ENCODE measurements around the gene P3H2.
A peak's percentile ranks its signal among the peaks of the same experiment; 100 is the strongest.

P3H2 gene

DNA sequence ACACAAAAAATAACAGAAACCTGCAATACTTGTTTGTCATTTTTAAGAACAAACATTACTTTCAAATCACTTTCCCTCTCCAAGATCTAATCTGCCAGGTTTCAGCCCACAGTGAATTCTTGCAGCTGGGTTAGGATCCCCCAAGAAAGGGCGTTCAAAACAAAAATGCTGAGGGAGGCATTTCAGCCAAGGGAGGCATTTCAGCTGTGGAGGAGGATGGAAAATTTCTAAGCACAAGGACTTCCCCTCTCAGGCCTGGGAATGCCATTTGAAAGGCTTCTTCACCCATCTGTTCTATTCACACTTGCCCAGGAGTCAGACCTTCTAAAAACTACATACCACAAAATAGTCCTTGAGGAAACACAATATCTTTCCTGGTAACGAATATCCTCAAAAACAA is 69.1 kb downstream of the P3H2 start:
- DNase-seq: no peak

- DNase-seq: no peak
These were observed 71.7 kb downstream of the P3H2 start for GRCh38 chr3:190048932-190049441.

DNA sequence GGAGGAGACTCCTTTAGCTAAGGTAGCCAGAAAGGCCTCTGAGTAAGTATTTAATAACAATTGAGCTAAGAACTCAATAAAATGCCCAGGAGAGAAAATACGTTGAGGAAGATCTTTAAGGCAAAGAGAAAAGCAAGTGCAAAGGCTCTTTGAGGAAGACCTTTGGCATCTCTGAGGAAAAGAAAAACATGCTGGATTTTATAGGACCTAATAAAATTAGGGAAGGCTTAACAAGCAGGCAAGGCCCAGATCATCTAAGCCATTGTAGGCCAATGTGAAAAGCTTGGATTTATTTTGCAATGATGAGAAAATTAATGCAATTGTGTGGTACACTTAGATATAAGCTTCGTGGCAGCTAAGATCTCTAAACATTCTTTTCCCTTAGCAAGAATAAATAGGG is 75.7 kb downstream of the P3H2 start:
- DNase-seq: no peak

DNA sequence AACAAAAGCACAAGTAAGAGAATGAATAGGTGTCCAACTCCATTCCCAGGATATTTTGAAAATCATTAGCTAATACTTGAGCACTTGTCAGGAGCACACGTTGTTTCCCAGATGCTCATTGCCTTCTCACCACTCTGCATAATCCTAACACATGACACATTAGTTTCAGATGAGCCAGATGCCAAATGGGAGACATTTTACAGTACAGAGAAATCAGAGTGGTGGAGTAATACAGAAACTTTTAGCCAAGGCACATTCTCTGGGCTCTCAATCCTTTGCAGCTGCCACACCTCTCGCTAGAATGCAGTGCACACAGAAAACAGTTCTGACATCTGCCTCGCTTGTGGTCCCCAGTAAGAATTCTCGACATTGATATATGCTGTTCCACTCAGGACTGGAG is 76.6 kb downstream of the P3H2 start:
- no peak for DNase-seq

DNA sequence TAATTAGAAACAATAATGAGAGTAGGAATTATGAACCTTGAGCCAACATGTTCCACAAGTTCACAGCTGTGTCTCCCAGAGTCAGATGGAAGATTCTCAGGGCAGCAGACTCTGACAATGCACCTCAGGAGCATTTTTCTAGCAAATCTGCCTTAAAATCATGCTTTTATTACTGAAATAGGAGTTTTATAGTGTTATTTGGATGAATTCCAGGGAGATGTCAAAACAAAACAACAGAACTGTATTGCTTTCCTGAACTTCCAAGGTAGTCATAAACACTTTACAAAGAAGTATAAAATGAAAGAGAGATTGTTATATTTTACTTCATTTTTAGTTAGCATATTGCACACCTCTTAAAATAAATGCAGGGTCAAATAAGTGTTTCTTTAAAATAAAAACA is 77.0 kb downstream of the P3H2 start:
- no peak for DNase-seq

DNA sequence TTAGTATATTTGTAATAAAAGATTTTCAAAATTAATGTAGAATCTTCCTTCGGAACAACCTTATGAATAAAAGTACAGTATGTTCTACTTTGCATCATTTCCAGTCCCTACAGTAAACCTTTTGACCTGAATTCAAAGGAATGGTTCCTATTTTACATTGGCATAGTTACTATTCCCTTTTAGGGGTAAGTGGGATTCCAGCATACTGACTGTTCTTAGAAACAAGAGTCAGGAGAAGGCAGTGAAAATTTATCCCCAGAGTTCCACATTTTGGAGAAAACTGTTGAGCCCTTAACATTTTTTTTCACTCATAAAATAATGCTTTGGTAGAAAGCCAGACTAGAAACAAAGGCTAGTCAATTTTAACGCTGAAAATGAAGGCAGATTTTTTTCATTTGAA is 78.1 kb downstream of the P3H2 start:
- DNase-seq: no peak

GRCh38 chr3:190041333-190042041 is 79.2 kb downstream of the P3H2 start:
- no peak for DNase-seq

DNA sequence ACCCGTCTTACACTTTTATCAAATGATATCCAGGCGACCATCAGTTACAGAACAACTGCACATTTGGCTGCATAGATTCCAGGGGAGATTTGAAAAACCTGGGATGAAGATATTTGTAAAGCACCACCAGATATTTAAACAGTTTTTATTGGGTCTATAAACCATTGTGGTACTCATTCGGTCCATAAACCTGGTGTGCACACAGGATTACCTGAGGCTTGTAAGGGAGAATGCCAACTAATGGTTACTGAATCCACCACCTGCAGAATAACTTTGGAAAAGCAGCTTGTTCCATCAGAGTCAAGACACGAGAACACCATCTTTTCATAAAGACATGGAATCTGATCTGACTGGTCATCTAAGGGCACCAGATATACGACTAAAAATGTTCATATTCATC is 80.6 kb downstream of the P3H2 start:
- DNase-seq: no peak

GRCh38 chr3:190038050-190038933 is 82.4 kb downstream of the P3H2 start:
- peak; percentile 74 for DNase-seq

DNA sequence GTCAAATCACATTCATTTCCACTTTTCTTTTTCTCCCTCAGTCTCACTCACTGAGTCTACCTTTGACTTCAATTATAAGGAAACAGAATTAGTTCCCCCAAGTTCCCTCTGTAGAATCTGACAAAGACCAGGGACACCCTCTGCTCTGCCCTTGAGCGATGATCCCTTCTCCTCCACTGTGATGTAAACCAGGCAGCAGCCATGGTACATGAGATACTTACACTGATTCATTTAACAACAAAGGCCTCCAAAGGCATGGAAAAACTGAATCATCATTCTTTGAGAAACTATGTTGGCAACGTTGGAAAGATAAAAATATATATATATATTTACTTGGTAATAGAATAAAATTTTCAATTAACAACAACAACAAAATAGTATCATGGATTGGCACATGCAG is 84.1 kb downstream of the P3H2 start:
- DNase-seq: no peak

GRCh38 chr3:190034446-190034845 is 86.3 kb downstream of the P3H2 start:
- DNase-seq: no peak

DNA sequence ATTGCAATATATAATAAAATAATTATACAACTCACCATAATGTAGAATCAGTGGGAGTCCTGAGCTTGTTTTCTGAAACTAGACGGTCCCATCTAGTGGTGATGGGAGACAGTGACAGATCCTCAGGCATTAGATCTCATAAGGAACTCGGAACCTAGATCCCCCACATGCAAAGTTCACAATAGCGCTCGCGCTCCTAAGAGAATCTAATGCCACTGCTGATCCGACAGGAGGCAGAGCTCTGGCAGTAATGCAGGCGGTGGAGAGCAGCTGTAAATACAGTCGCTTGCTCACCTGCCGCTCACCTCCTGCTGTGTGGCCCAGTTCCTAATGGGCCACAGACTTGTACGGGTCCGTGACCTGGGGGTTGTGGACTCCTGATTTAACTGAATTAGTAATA is 87.8 kb downstream of the P3H2 start:
- DNase-seq: no peak

GRCh38 chr3:190031887-190032752 is 88.6 kb downstream of the P3H2 start:
- no peak for DNase-seq

DNA sequence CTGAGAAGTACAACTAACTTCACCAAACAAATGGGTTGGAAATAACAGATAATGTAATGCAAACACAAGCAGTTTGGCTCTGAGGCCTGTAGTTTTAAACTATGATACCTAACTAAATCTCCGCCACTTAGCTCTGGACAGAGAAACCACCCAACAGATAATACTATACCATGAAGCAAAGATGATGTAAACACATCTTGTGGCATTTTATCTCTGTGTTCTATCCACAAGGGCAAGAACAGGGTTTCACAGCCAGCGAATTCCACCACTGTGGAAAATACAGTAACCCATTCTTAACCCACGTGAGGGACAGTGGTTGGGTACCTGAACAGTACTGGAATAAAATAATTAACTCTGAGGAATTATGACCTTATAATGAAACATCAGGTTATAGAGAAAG is 93.6 kb downstream of the P3H2 start:
- DNase-seq: no peak

DNA sequence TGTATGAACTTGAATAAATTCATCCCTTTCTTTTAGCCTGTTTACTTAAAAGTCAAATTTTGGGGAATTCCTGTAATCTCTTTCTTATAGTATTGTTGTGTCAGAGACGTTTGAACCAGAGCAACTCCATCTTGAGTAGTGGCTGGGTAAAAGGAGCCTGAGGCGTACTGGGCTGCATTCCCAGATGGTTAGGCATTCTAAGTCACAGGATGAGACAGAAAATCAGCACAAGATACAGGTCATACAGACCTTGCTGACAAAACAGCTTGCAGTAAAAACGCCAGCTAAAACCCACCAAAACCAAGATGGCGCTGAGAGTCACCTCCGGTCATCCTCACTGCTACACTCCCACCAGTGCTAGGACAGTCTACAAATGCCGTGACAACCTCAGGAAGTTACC is 94.5 kb downstream of the P3H2 start:
- DNase-seq: no peak

- DNase-seq: no peak
These were observed 95.8 kb downstream of the P3H2 start for GRCh38 chr3:190024912-190025311.

- DNase-seq: no peak
These were observed 100.9 kb downstream of the P3H2 start for GRCh38 chr3:190019844-190020243.

GRCh38 chr3:190019006-190019405 is 101.7 kb downstream of the P3H2 start:
- no peak for DNase-seq

DNA sequence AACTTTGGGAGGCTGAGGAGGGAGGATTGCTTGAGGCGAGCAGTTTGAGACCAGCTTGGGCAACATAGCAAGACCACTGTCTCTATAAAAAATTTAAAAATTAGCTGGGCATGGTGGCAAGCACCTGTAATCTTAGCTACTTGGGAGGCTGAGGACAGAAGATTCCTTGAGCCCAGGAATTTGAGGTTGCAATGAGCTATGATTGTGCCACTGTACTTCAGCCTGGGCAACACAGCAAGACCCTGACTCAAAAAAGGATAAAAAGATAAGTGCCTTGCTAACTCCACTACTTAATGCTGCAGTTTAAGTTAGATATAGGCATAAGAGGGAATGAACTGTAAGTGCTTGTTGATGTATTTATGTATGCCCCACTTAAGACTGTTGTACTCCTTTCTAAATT is 102.2 kb downstream of the P3H2 start:
- no peak for DNase-seq

GRCh38 chr3:190017521-190018288 is 103.0 kb downstream of the P3H2 start:
- DNase-seq: peak; percentile 41

DNA sequence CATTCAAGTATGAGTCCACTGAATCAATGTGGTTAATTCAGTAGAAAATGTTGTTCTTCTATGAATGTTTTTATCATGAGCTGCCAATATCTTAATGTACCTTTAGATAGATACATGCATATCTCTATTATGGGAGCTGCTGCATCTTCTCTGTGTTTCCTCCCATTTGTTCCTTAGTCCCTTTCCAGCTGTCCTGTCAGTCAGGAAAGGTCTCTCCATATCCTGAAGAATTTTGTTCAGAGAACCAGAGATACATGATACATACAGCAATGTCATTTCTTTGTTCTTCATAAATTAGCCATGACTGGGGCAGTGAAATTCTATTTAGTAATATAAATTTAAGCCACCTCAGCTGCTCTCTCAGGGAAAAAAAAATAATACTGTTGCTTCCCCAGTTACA is 103.7 kb downstream of the P3H2 start:
- no peak for DNase-seq

DNA sequence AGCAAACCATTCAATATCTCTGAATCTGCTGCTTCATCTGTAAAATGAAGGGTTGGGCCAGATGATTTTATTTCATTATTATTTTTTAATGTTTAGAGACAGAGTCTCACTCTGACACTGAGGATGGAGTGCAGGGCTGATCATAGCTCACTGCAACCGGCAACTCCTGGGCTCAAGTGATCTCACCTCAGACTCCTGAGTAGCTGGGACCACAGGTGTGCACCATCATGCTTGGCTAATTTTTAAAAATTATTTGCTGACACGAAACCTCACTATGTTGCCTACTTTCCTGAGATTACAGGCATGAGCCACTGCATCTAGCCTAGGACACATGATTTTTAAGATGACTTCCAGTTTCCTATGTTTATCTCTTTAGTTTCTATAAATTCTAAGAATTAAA is 105.8 kb downstream of the P3H2 start:
- DNase-seq: no peak
